AG09319 (cell line): ENCODE results near the gene CHID1.

Experiments used
- DNase-seq: peaks from one replicate; pipeline ENCODE4 v3.0.0-alpha.2; 2010; ENCODE audit warnings: low read depth; ENCODE audit errors: extremely low read depth
- CTCF ChIP-seq: IDR thresholded peaks from 2 replicates; pipeline ENCODE4 v1.5.1; 2011; ENCODE audit warnings: low read depth, mild to moderate bottlenecking, inconsistent platforms, low read length, moderate library complexity

The CHID1 gene

GRCh38 chr11:914747-915501 is 4.3 kb upstream of the CHID1 start:
- no peak for DNase-seq
- no peak for TF ChIP-seq CTCF

- TF ChIP-seq CTCF, result no peak
- DNase-seq, result no peak
Observed at GRCh38 chr11:914204-914603, 3.6 kb upstream of the CHID1 start.

- no peak for DNase-seq
- TF ChIP-seq CTCF, result no peak
Observed at GRCh38 chr11:913043-913442, 2.4 kb upstream of the CHID1 start.

- TF ChIP-seq CTCF, result no peak
- DNase-seq, result no peak
Observed at GRCh38 chr11:912266-912665, 1.7 kb upstream of the CHID1 start.

GRCh38 chr11:911890-912219 is 1.2 kb upstream of the CHID1 start:
- DNase-seq, result no peak
- no peak for TF ChIP-seq CTCF

- no peak for TF ChIP-seq CTCF
- DNase-seq, result no peak
Observed at GRCh38 chr11:911031-911889, 650 bp upstream of the CHID1 start.

- no peak for DNase-seq
- TF ChIP-seq CTCF, result no peak
Observed at GRCh38 chr11:910044-910588, 494 bp downstream of the CHID1 start.
